Gastroesophageal sphincter (tissue), 4 donors: Measurements from ENCODE around the gene UBTF. TPM values are rescaled to one million over a fixed set of nuclear protein-coding genes. Genes with fewer than 3 reads are reported as not detected.

Source experiments
- ATAC-seq: fragments of 150-250 bp; one replicate; pipeline ENCODE4 v1.9.1; 2016; ENCODE audit warnings: mild to moderate bottlenecking, moderate library complexity
- H3K27ac ChIP-seq, 4 donors: fragments of 200-600 bp; sonication (generic) in 3 of 4; 1 replicate in 3 of 4; 2 replicates in 1 of 4; pipeline ENCODE4 v1.5.1; 2016 to 2019
- H3K27me3 ChIP-seq: fragments of 200-600 bp; sonication (generic); one replicate; pipeline ENCODE4 v1.5.1; 2019
- H3K36me3 ChIP-seq, 2 donors: fragments of 200-600 bp; sonication (generic); one replicate each; pipeline ENCODE4 v1.5.1; 2019; ENCODE audit warnings: control low read depth in 1 of 2
- H3K4me1 ChIP-seq, 3 donors: fragments of 200-600 bp; sonication (generic); 1 replicate in 2 of 3; 2 replicates in 1 of 3; pipeline ENCODE4 v1.5.1; 2016 to 2019; ENCODE audit warnings: control low read depth in 2 of 3
- H3K4me3 ChIP-seq, 2 donors: fragments of 200-600 bp; sonication (generic); one replicate each; pipeline ENCODE4 v1.5.1; 2019; ENCODE audit warnings: mild to moderate bottlenecking in 1 of 2, moderate library complexity in 1 of 2
- H3K9me3 ChIP-seq, 3 donors: fragments of 200-600 bp; sonication (generic); one replicate each; pipeline ENCODE4 v1.5.1; 2017 to 2019; ENCODE audit warnings: control low read depth in 2 of 3
- EP300 ChIP-seq: sonication (generic); formaldehyde crosslinking; IDR thresholded peaks from one replicate; pipeline ENCODE4 v1.6.1; 2017; ENCODE audit warnings: antibody characterized with exemption, mild to moderate bottlenecking
- POLR2A ChIP-seq, 2 donors: fragments of 450-650 bp; IDR thresholded peaks; one replicate each; pipeline ENCODE4 v1.6.1; 2017; ENCODE audit warnings: antibody characterized with exemption in 2 of 2, mild to moderate bottlenecking in 2 of 2, moderate library complexity in 1 of 2
- POLR2AphosphoS5 ChIP-seq: sonication (generic); formaldehyde crosslinking; IDR thresholded peaks from one replicate; pipeline ENCODE4 v1.6.1; 2017; ENCODE audit warnings: antibody characterized with exemption
- WGBS, 2 donors: methylation state at CpG; one replicate each; pipeline ENCODE4 v1.1.5; 2018; ENCODE audit warnings: low coverage in 1 of 2; 5-methylcytosine and 5-hydroxymethylcytosine counted together
- total RNA-seq, 4 donors: library from RNA; depleted of rRNA; stranded (reverse); fragments of >200 nt; gene quantifications; one replicate each; pipeline ENCODE4 v1.1.0, GENCODE V29; 2016
- TF ChIP-seq, protein P1 (sequence below), 4 experiments: fragments of 200-600 bp in 2 of 4; fragments of 450-650 bp in 2 of 4; sonication (generic) in 1 of 4; IDR thresholded peaks; one replicate each; pipeline ENCODE4 v1.5.1; 2017 to 2019; ENCODE audit warnings: antibody characterized with exemption in 4 of 4, mild to moderate bottlenecking in 2 of 4, moderate library complexity in 2 of 4

The UBTF gene
- total RNA-seq, 4 donors from 2014 or later = 55.6 to 85.5 (median 60.4) TPM

DNA sequence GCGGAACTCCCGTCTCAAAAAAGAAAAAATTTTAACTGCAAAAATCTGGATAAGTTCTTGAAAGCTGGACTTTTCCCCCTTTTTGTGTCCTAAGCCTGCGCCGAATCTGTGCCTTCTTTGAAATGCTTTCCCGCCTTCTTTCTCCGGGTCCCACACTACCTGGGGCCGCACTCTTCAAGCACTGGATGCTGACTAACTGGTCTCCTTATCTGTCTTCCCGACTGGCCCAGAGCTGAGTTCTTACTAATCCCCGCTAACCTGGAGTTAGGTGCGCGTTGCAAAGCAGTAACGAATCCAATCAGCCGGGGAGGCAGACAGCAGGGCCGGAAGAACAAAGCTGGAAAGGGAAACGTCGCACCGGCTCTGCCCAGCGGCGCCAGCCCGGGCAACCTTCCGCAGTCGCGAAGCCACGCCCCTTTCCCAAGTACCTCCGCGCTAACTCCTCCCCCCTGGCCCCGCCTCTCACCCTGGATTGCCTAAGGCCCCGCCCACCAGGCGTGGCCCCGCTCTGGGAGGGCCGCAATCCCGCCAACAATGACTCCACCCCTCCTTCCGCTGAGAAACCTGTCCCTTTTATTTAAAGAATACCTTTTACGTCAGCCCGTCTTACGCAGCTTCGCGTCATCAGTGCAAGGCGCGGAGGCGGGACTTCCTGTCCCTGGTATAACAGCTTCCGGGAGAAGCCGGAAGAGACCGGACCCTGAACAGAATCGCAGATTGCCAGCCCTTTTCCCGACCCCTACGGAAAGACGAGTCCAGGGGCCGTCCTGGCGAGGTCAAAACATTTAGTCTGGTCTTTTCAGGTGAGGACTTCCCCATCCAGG is 33.0 kb downstream of the UBTF start, which contains the start of gene TMUB2:
Gene TMUB2 (plus strand): TSS at position 666 of the 824 bp plus-strand sequence. CDS start 737 bp downstream, outside the sequence.
- H3K27ac ChIP-seq = peak within 1 kb of the TSS; percentile 94 to 99 (median 97)
- peaks cover 0 to 44% of the 10 kb centered on the region in 2 donors for H3K36me3 ChIP-seq
- H3K4me3 ChIP-seq = peak within 1 kb of the TSS; percentile 74 to 89
- 0% methylated on average over 10 to 15 of the region's 50 CpGs for WGBS, 2 donors
- H3K27me3 ChIP-seq = no peaks in the 10 kb centered on the region
- H3K9me3 ChIP-seq = no peaks in the 10 kb centered on the region
- TF ChIP-seq POLR2AphosphoS5 = peak; percentile 74
- peak; percentile 58 to 74 for TF ChIP-seq POLR2A (IDR thresholded peaks at IDR 0.05)
- TF ChIP-seq, protein P1, sequence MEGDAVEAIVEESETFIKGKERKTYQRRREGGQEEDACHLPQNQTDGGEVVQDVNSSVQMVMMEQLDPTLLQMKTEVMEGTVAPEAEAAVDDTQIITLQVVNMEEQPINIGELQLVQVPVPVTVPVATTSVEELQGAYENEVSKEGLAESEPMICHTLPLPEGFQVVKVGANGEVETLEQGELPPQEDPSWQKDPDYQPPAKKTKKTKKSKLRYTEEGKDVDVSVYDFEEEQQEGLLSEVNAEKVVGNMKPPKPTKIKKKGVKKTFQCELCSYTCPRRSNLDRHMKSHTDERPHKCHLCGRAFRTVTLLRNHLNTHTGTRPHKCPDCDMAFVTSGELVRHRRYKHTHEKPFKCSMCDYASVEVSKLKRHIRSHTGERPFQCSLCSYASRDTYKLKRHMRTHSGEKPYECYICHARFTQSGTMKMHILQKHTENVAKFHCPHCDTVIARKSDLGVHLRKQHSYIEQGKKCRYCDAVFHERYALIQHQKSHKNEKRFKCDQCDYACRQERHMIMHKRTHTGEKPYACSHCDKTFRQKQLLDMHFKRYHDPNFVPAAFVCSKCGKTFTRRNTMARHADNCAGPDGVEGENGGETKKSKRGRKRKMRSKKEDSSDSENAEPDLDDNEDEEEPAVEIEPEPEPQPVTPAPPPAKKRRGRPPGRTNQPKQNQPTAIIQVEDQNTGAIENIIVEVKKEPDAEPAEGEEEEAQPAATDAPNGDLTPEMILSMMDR (IDR thresholded peaks at IDR 0.05) = no peak
- peak; percentile 96 for ATAC-seq
- peaks cover 3 to 46% (median 15%) of the 10 kb centered on the region in 3 donors for H3K4me1 ChIP-seq

DNA sequence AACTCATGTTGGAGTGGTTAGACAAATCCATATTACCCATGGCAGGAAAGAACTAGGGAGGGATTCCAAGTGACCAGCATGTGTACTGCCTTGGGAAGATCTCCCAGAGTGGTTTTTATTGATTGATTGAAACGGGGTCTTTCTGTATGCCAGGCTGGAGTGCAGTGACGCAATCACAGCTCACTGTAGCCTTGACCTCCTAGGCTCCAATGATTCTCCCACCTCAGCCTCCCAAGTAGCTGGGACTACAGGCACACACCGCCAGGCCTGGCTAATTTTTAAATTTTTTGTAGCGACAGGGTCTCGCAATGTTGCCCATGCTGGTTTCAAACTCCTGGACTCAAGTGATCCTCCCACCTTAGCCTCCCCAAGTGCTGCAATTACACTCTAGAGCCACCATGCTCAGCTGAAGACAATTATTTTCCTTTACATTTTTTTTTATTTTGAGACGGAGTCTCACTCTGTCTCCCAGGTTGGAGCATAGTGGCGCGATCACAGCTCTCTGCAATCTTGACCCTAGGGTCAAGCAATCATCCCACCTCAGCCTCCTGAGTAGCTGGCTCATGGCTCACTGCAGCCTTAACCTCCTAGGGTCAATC is 35.2 kb downstream of the UBTF start:
- no peaks in the 10 kb centered on the region for H3K9me3 ChIP-seq
- TF ChIP-seq POLR2A (IDR thresholded peaks at IDR 0.05) (no peak), EP300 (no peak), POLR2AphosphoS5 (no peak)
- TF ChIP-seq, protein P1 (IDR thresholded peaks at IDR 0.05) = no peak
- WGBS, 2 donors = 86 to 87% methylated on average over 5 to 8 of the region's 8 CpGs

DNA sequence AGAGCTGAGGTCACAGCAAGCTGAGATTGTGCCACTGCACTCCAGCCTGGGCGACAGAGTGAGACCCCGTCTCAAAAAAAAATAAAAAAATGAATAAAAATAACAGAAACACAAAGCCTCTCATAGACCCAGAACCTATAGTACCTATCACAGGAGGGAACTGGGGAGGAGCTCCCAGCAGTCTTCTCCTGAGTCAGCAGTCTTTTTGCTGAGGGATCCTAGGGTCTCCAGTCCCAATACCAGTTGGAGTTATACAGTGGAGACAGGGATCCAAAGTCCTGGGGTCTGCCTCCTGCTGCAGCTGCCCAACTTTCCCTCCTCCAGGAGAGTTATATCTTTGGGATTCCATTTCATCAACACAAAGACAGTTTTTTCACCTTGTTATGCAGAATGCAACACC is 36.5 kb downstream of the UBTF start:
- ATAC-seq = no peak
- TF ChIP-seq EP300 = no peak
- TF ChIP-seq, protein P1 (IDR thresholded peaks at IDR 0.05) = no peak
- TF ChIP-seq POLR2AphosphoS5 = no peak
- TF ChIP-seq POLR2A (IDR thresholded peaks at IDR 0.05) = no peak
- H3K36me3 ChIP-seq = peaks cover 0 to 32% of the 10 kb centered on the region in 2 donors
- H3K4me3 ChIP-seq = no peak overlapping the region
- no peaks in the 10 kb centered on the region for H3K9me3 ChIP-seq
- H3K27me3 ChIP-seq = no peaks in the 10 kb centered on the region
- 94 to 100% methylated on average over 2 of the region's 2 CpGs for WGBS, 2 donors
- H3K4me1 ChIP-seq = peaks cover 3 to 32% (median 8%) of the 10 kb centered on the region in 3 donors
- no peak overlapping the region for H3K27ac ChIP-seq

More for the DNA sequence above, 35.2 kb downstream of the UBTF start:
- H3K27ac ChIP-seq = no peak overlapping the region
- no peaks in the 10 kb centered on the region for H3K27me3 ChIP-seq
- no peak overlapping the region for H3K4me3 ChIP-seq
- peaks cover 3 to 45% (median 15%) of the 10 kb centered on the region in 3 donors for H3K4me1 ChIP-seq
- H3K36me3 ChIP-seq = peaks cover 0 to 26% of the 10 kb centered on the region in 2 donors
- no peak for ATAC-seq

DNA sequence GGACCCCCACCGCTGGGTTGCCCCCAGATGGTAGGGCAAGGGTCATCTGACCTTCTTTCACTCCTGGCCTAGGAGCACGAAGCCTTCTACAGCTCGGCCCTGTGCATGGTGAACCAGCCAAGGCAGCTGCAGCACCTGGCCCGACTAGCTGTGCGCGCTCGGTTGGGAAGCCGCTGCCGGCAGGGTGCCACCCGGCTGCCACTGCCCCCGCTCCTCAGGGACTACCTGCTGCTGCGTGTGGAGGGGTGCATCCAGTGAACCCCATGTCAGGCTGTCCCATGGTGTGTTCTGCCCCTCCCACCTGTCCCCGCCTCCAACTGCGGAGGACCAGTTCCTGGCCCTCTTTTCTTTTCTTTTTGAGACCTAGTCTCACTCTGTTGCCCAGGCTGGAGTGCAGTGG is 41.3 kb downstream of the UBTF start:
- Histone ChIP-seq H3K36me3 (peaks cover 0 to 65% of the 10 kb centered on the region in 2 donors), H3K4me1 (no peaks in the 10 kb centered on the region), H3K4me3 (no peak overlapping the region), H3K27ac (no peak overlapping the region), H3K27me3 (no peaks in the 10 kb centered on the region), H3K9me3 (no peaks in the 10 kb centered on the region)
- WGBS, 2 donors = 97% methylated on average over 11 of the region's 14 CpGs; no CpG with 5 or more reads in 1 of the 2 donors
- TF ChIP-seq POLR2AphosphoS5 = no peak
- TF ChIP-seq, protein P1 (IDR thresholded peaks at IDR 0.05) = no peak
- no peak for TF ChIP-seq EP300
- no peak for TF ChIP-seq POLR2A (IDR thresholded peaks at IDR 0.05)
- ATAC-seq = no peak
